HUES6 (cell line): ENCODE data around the gene SSNA1.

Experiments used
- H3K27ac ChIP-seq: 2 replicates; pipeline ENCODE4 v1.7.0; 2013; ENCODE audit warnings: low read depth, mild to moderate bottlenecking, low read length, inconsistent platforms
- H3K27me3 ChIP-seq: 2 replicates; pipeline ENCODE4 v1.6.1; 2013; ENCODE audit warnings: low read length; ENCODE audit not compliant: control insufficient read depth, insufficient read depth
- H3K36me3 ChIP-seq: 2 replicates; pipeline ENCODE4 v1.6.1; 2013; ENCODE audit warnings: low read length; ENCODE audit not compliant: control insufficient read depth, insufficient read depth
- H3K4me1 ChIP-seq: 2 replicates; pipeline ENCODE4 v1.6.1; 2013; ENCODE audit warnings: low read length; ENCODE audit not compliant: control insufficient read depth, insufficient read depth
- H3K4me3 ChIP-seq: 2 replicates; pipeline ENCODE4 v1.5.1; 2013; ENCODE audit warnings: low read depth, low read length
- H3K9ac ChIP-seq: one replicate; pipeline ENCODE4 v1.6.1; 2013; ENCODE audit warnings: mild to moderate bottlenecking, low read length
- H3K9me3 ChIP-seq: 2 replicates; pipeline ENCODE4 v1.6.1; 2013; ENCODE audit warnings: low read depth, low read length; ENCODE audit not compliant: control insufficient read depth, insufficient read depth

The SSNA1 gene

GRCh38 chr9:137146527-137146918 lies 42.0 kb upstream of the SSNA1 start:
- H3K27ac ChIP-seq = no peak overlapping the region

GRCh38 chr9:137147091-137147792 lies 41.2 kb upstream of the SSNA1 start:
- H3K27ac ChIP-seq = no peak overlapping the region
- no peak overlapping the region for H3K4me3 ChIP-seq
- no peak overlapping the region for H3K9ac ChIP-seq
- H3K27me3 ChIP-seq = peaks cover 58% of the 10 kb centered on the region
- no peaks in the 10 kb centered on the region for H3K9me3 ChIP-seq
- peaks cover 11% of the 10 kb centered on the region for H3K4me1 ChIP-seq
- no peaks in the 10 kb centered on the region for H3K36me3 ChIP-seq

More at GRCh38 chr9:137146527-137146918, 42.0 kb upstream of the SSNA1 start:
- no peaks in the 10 kb centered on the region for H3K36me3 ChIP-seq
- H3K4me3 ChIP-seq = no peak overlapping the region
- no peaks in the 10 kb centered on the region for H3K9me3 ChIP-seq
- H3K4me1 ChIP-seq = peaks cover 11% of the 10 kb centered on the region
- H3K9ac ChIP-seq = no peak overlapping the region
- H3K27me3 ChIP-seq = peaks cover 65% of the 10 kb centered on the region

- Histone ChIP-seq H3K27ac (no peak overlapping the region), H3K4me3 (no peak overlapping the region), H3K27me3 (peaks cover 53% of the 10 kb centered on the region), H3K9me3 (peaks cover under 1% of the 10 kb centered on the region; the same call in 1 of the 2 replicates), H3K36me3 (no peaks in the 10 kb centered on the region), H3K4me1 (peaks cover 11% of the 10 kb centered on the region), H3K9ac (no peak overlapping the region)
Observed at GRCh38 chr9:137147793-137148160, 40.7 kb upstream of the SSNA1 start.

- Histone ChIP-seq H3K4me3 (no peak overlapping the region), H3K36me3 (no peaks in the 10 kb centered on the region), H3K4me1 (peaks cover 11% of the 10 kb centered on the region), H3K9ac (no peak overlapping the region), H3K9me3 (peaks cover 5% of the 10 kb centered on the region; the same call in 1 of the 2 replicates), H3K27me3 (peaks cover 48% of the 10 kb centered on the region), H3K27ac (no peak overlapping the region)
Observed at GRCh38 chr9:137148242-137148641, 40.2 kb upstream of the SSNA1 start.

- peaks cover 44% of the 10 kb centered on the region for H3K27me3 ChIP-seq
- peaks cover 11% of the 10 kb centered on the region for H3K4me1 ChIP-seq
- H3K36me3 ChIP-seq = no peaks in the 10 kb centered on the region
- H3K27ac ChIP-seq = no peak overlapping the region
- no peak overlapping the region for H3K4me3 ChIP-seq
- H3K9me3 ChIP-seq = peaks cover 7% of the 10 kb centered on the region; the same call in 1 of the 2 replicates
- no peak overlapping the region for H3K9ac ChIP-seq
Observed at GRCh38 chr9:137148661-137149060, 39.8 kb upstream of the SSNA1 start.

- H3K9me3 ChIP-seq = peaks cover 7% of the 10 kb centered on the region; the same call in 1 of the 2 replicates
- H3K4me3 ChIP-seq = no peak overlapping the region
- H3K27me3 ChIP-seq = peaks cover 38% of the 10 kb centered on the region
- H3K36me3 ChIP-seq = no peaks in the 10 kb centered on the region
- no peak overlapping the region for H3K9ac ChIP-seq
- peaks cover 11% of the 10 kb centered on the region for H3K4me1 ChIP-seq
- H3K27ac ChIP-seq = no peak overlapping the region
Observed at GRCh38 chr9:137149363-137149762, 39.1 kb upstream of the SSNA1 start.

- no peaks in the 10 kb centered on the region for H3K36me3 ChIP-seq
- H3K4me3 ChIP-seq = peak overlapping the region; percentile 37
Observed at GRCh38 chr9:137149942-137150616, 38.4 kb upstream of the SSNA1 start.

GRCh38 chr9:137150617-137151457 lies 37.6 kb upstream of the SSNA1 start:
- peaks cover 48% of the 10 kb centered on the region for H3K27me3 ChIP-seq
- no peak overlapping the region for H3K9ac ChIP-seq
- H3K4me1 ChIP-seq = peaks cover 11% of the 10 kb centered on the region
- peaks cover 7% of the 10 kb centered on the region; the same call in 1 of the 2 replicates for H3K9me3 ChIP-seq
- H3K27ac ChIP-seq = no peak overlapping the region
- H3K4me3 ChIP-seq = no peak overlapping the region
- H3K36me3 ChIP-seq = no peaks in the 10 kb centered on the region

More at GRCh38 chr9:137149942-137150616, 38.4 kb upstream of the SSNA1 start:
- Histone ChIP-seq H3K9me3 (peaks cover 7% of the 10 kb centered on the region; the same call in 1 of the 2 replicates), H3K9ac (no peak overlapping the region), H3K27me3 (peaks cover 44% of the 10 kb centered on the region), H3K4me1 (peaks cover 11% of the 10 kb centered on the region), H3K27ac (no peak overlapping the region)

- H3K4me1 ChIP-seq = peaks cover 12% of the 10 kb centered on the region
- H3K27me3 ChIP-seq = peaks cover 53% of the 10 kb centered on the region
- no peak overlapping the region for H3K27ac ChIP-seq
- no peak overlapping the region for H3K4me3 ChIP-seq
- H3K36me3 ChIP-seq = no peaks in the 10 kb centered on the region
- H3K9ac ChIP-seq = no peak overlapping the region
- H3K9me3 ChIP-seq = peaks cover 7% of the 10 kb centered on the region; the same call in 1 of the 2 replicates
Observed at GRCh38 chr9:137152844-137153405, 35.6 kb upstream of the SSNA1 start.

GRCh38 chr9:137156567-137157375 lies 31.7 kb upstream of the SSNA1 start:
- Histone ChIP-seq H3K36me3 (no peaks in the 10 kb centered on the region), H3K4me1 (peaks cover 6% of the 10 kb centered on the region; the same call in 1 of the 2 replicates), H3K27ac (no peak overlapping the region), H3K27me3 (peaks cover 72% of the 10 kb centered on the region), H3K9me3 (peaks cover 7% of the 10 kb centered on the region; the same call in 1 of the 2 replicates), H3K9ac (no peak overlapping the region), H3K4me3 (peak overlapping the region; percentile 64)
